Stimulated activated CD4-positive, alpha-beta T cell treated with anti-CD3 and anti-CD28 coated beads, Interleukin-12 subunit alpha, Interleukin-12 subunit beta, amount 100 ng/mL, for 4 hours (primary cell): ENCODE data around the gene ZKSCAN1.
"Not testable (repeated sequence)": the region's sequence is repeated elsewhere in the genome, so short reads cannot be mapped to it uniquely, and the experiment has no call there.

Source experiments
- DNase-seq: peaks from one replicate; pipeline ENCODE4 v3.0.0-alpha.2; 2020

Gene ZKSCAN1

GRCh38 chr7:100015232-100016214 lies at the start of gene ZKSCAN1:
TSS of gene ZKSCAN1 (plus strand) at chr7:100015596. CDS start at chr7:100023507, 7,911 bp downstream.
- DNase-seq = peak; percentile 76

- no peak for DNase-seq
These were observed 46.1 kb upstream of the ZKSCAN1 start for GRCh38 chr7:99969298-99969697.

GRCh38 chr7:99969813-99970212 lies 45.6 kb upstream of the ZKSCAN1 start:
- DNase-seq = not testable (repeated sequence)

GRCh38 chr7:99971242-99971641 lies 44.2 kb upstream of the ZKSCAN1 start:
- DNase-seq = no peak

GRCh38 chr7:99973817-99974216 lies 41.6 kb upstream of the ZKSCAN1 start:
- not testable (repeated sequence) for DNase-seq

- no peak for DNase-seq
These were observed 40.7 kb upstream of the ZKSCAN1 start for GRCh38 chr7:99974681-99975080.

- DNase-seq = no peak
These were observed 39.4 kb upstream of the ZKSCAN1 start, which contains the start of gene AZGP1 for GRCh38 chr7:99975782-99976521. TSS of gene AZGP1 (minus strand) at chr7:99976031. CDS start at chr7:99976020, 11 bp downstream.

GRCh38 chr7:99976626-99977025 lies 38.8 kb upstream of the ZKSCAN1 start:
- DNase-seq = no peak

GRCh38 chr7:99979814-99980225 lies 35.6 kb upstream of the ZKSCAN1 start:
- peak; percentile 62 for DNase-seq

GRCh38 chr7:99980448-99980872 lies 34.9 kb upstream of the ZKSCAN1 start:
- not testable (repeated sequence) for DNase-seq

GRCh38 chr7:99981066-99981465 lies 34.3 kb upstream of the ZKSCAN1 start:
- not testable (repeated sequence) for DNase-seq

- DNase-seq = no peak
These were observed 30.8 kb upstream of the ZKSCAN1 start for GRCh38 chr7:99984593-99984992.

- DNase-seq = not testable (repeated sequence)
These were observed 28.1 kb upstream of the ZKSCAN1 start for GRCh38 chr7:99987306-99987705.

GRCh38 chr7:99987846-99988245 lies 27.6 kb upstream of the ZKSCAN1 start:
- DNase-seq = no peak

GRCh38 chr7:99990460-99990852 lies 24.9 kb upstream of the ZKSCAN1 start:
- DNase-seq = no peak

- not testable (repeated sequence) for DNase-seq
These were observed 23.9 kb upstream of the ZKSCAN1 start for GRCh38 chr7:99991543-99991942.

GRCh38 chr7:99992330-99993038 lies 22.9 kb upstream of the ZKSCAN1 start:
- no peak for DNase-seq

- DNase-seq = no peak
These were observed 20.6 kb upstream of the ZKSCAN1 start for GRCh38 chr7:99994819-99995218.

- no peak for DNase-seq
These were observed 18.4 kb upstream of the ZKSCAN1 start for GRCh38 chr7:99996755-99997544.

GRCh38 chr7:99997545-99998137 lies 17.8 kb upstream of the ZKSCAN1 start:
- peak; percentile 55 for DNase-seq

- DNase-seq = no peak
These were observed 15.2 kb upstream of the ZKSCAN1 start for GRCh38 chr7:100000239-100000638.
